ENCODE measurements around the gene SLC6A1. TPM values are rescaled to one million over a fixed set of nuclear protein-coding genes. Genes with fewer than 3 reads are reported as not detected.

Gene SLC6A1
- polyA plus RNA-seq = 1.3 TPM
- long read RNA-seq, donor 1 = 0 reads
- long read RNA-seq, donor 2 = 0 reads
- long read RNA-seq, donor 3 = 0 reads
- long read RNA-seq, donor 4 = 0 reads
- long read RNA-seq, donor 5 = 0 reads
- long read RNA-seq, donor 6, full-length matches to known transcripts = 1 of 1 reads
- long read RNA-seq, donor 6, partial matches to known transcripts = 0 of 1 reads
- long read RNA-seq, donor 6, other reads (novel, unspliced or antisense) = 0 of 1 reads
- long read RNA-seq, donor 7, full-length matches to known transcripts = 2 of 2 reads
- long read RNA-seq, donor 7, partial matches to known transcripts = 0 of 2 reads
- long read RNA-seq, donor 7, other reads (novel, unspliced or antisense) = 0 of 2 reads
- long read RNA-seq, donor 8, full-length matches to known transcripts = 1 of 1 reads
- long read RNA-seq, donor 8, partial matches to known transcripts = 0 of 1 reads
- long read RNA-seq, donor 8, other reads (novel, unspliced or antisense) = 0 of 1 reads
- long read RNA-seq, donor 9 = 0 reads
- long read RNA-seq, donor 10, full-length matches to known transcripts = 1 of 1 reads
- long read RNA-seq, donor 10, partial matches to known transcripts = 0 of 1 reads
- long read RNA-seq, donor 10, other reads (novel, unspliced or antisense) = 0 of 1 reads
- long read RNA-seq, donor 11 = 0 reads

DNA sequence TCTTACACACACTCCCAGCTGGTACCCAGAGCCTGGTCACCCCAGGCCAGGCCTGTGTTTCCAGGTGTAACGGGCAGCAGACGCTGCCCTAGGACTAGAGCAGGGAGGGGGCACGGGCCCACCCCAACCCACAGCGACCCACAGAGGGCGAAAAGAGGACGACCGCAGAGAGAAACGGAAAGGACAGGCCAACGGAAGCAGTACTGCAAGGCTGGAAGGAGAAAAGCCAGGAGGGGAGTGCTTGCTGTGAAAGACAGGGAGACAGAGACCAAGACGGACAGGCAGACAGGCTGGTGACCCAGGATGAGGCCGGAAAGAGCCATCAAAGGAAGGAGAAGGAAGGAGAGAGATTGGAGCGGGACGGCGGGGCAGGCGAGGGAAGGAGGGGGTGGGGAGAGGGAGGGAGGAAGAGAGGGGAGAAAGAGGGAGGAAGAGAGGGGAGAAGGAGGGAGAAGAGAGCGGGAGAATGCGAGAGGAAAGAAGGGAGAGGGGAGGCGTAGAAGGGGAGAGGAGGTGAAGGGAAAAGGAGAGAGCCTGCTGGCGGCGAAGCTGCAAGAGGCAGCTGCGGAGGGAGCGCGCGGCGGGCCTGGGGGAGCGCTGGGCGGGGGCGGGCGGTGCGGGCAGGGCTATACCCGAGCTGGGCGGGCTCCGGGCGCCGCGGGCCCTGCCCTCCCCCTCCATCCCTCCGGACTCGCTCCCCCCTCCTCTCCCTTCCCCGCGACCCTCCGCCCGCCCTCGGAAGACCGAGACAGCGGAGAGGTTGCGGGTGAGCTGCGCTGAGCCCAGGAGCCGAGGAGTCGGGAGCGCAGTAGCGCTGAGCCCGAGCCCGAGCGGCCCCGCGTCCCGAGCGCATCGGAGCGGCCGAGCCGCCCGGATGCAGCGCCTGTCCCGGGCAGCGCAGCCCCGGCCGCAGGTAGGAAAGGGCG is at the start of gene SLC6A1:
Gene SLC6A1 (plus strand): TSS at position 732 of the 926 bp plus-strand sequence. CDS start 24,464 bp downstream, outside the sequence.
- Histone ChIP-seq H3K36me3 (ENCODE audit: control insufficient read depth, insufficient read depth, low read length) (no peaks in the 10 kb centered on the region), H3K27me3 (ENCODE audit: control insufficient read depth, insufficient read depth, low read length) (peaks cover 87% of the 10 kb centered on the region), H3K9me3 (ENCODE audit: control insufficient read depth, low read depth, low read length) (no peaks in the 10 kb centered on the region), H3K27ac (ENCODE audit: low read length) (no peak within 1 kb of the TSS), H3K4me3 (ENCODE audit: low read length) (no peak within 1 kb of the TSS), H3K4me1 (ENCODE audit: control insufficient read depth, insufficient read depth, low read length) (no peaks in the 10 kb centered on the region)
- DNase-seq = peak in 1 of 2 donors; percentile 7
- WGBS (ENCODE audit: insufficient coverage, low lambda C conversion rate) = 7% methylated on average over 3 of the region's 69 CpGs

GRCh38 chr3:10944866-10945265 is 47.7 kb upstream of the SLC6A1 start:
- H3K27me3 ChIP-seq (ENCODE audit: control insufficient read depth, insufficient read depth, low read length) = no peaks in the 10 kb centered on the region
- H3K9me3 ChIP-seq (ENCODE audit: control insufficient read depth, low read depth, low read length) = no peaks in the 10 kb centered on the region
- H3K27ac ChIP-seq (ENCODE audit: low read length) = no peak overlapping the region
- WGBS (ENCODE audit: insufficient coverage, low lambda C conversion rate) = no CpG with 5 or more reads among the region's 8 CpGs
- no peak for DNase-seq
- no peaks in the 10 kb centered on the region for H3K36me3 ChIP-seq (ENCODE audit: control insufficient read depth, insufficient read depth, low read length)
- H3K4me3 ChIP-seq (ENCODE audit: low read length) = no peak overlapping the region
- H3K4me1 ChIP-seq (ENCODE audit: control insufficient read depth, insufficient read depth, low read length) = no peaks in the 10 kb centered on the region

GRCh38 chr3:10945683-10946287 is 46.8 kb upstream of the SLC6A1 start:
- Histone ChIP-seq H3K9me3 (ENCODE audit: control insufficient read depth, low read depth, low read length) (no peaks in the 10 kb centered on the region), H3K4me1 (ENCODE audit: control insufficient read depth, insufficient read depth, low read length) (no peaks in the 10 kb centered on the region), H3K4me3 (ENCODE audit: low read length) (no peak overlapping the region), H3K27me3 (ENCODE audit: control insufficient read depth, insufficient read depth, low read length) (no peaks in the 10 kb centered on the region), H3K27ac (ENCODE audit: low read length) (no peak overlapping the region), H3K36me3 (ENCODE audit: control insufficient read depth, insufficient read depth, low read length) (no peaks in the 10 kb centered on the region)
- DNase-seq = peak; percentile 16 to 19
- no CpG with 5 or more reads among the region's 8 CpGs for WGBS (ENCODE audit: insufficient coverage, low lambda C conversion rate)

- Histone ChIP-seq H3K9me3 (ENCODE audit: control insufficient read depth, low read depth, low read length) (no peaks in the 10 kb centered on the region), H3K27ac (ENCODE audit: low read length) (no peak overlapping the region), H3K36me3 (ENCODE audit: control insufficient read depth, insufficient read depth, low read length) (no peaks in the 10 kb centered on the region), H3K4me1 (ENCODE audit: control insufficient read depth, insufficient read depth, low read length) (no peaks in the 10 kb centered on the region), H3K27me3 (ENCODE audit: control insufficient read depth, insufficient read depth, low read length) (no peaks in the 10 kb centered on the region), H3K4me3 (ENCODE audit: low read length) (no peak overlapping the region)
- WGBS (ENCODE audit: insufficient coverage, low lambda C conversion rate) = 54% methylated on average over 4 of the region's 8 CpGs
- DNase-seq = no peak
These were observed 46.0 kb upstream of the SLC6A1 start for GRCh38 chr3:10946526-10946925.

DNA sequence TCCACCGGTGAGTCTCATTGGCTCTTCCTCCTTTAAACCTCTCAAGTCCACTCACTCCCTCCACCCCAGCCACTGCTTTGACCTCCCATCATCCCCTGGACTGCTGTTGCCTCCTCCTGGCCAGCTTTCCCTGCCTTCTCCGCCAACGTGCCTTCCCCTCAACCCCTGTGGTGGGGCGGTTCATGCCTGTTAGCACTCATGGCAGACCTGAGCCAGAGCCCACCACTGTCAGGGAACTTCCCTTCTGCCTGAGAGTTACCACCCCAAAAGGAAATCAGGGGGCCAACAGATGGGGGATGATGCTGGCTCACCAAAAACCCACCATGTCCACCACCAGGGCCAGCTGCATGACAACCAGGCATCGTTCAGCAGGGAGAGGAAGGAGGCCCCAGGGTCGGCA is 44.2 kb upstream of the SLC6A1 start:
- 80% methylated on average over 1 of the region's 6 CpGs for WGBS (ENCODE audit: insufficient coverage, low lambda C conversion rate)
- Histone ChIP-seq H3K36me3 (ENCODE audit: control insufficient read depth, insufficient read depth, low read length) (no peaks in the 10 kb centered on the region), H3K4me1 (ENCODE audit: control insufficient read depth, insufficient read depth, low read length) (no peaks in the 10 kb centered on the region), H3K27me3 (ENCODE audit: control insufficient read depth, insufficient read depth, low read length) (no peaks in the 10 kb centered on the region), H3K9me3 (ENCODE audit: control insufficient read depth, low read depth, low read length) (no peaks in the 10 kb centered on the region), H3K4me3 (ENCODE audit: low read length) (no peak overlapping the region), H3K27ac (ENCODE audit: low read length) (no peak overlapping the region)
- no peak for DNase-seq

GRCh38 chr3:10949197-10949596 is 43.4 kb upstream of the SLC6A1 start:
- H3K9me3 ChIP-seq (ENCODE audit: control insufficient read depth, low read depth, low read length) = no peaks in the 10 kb centered on the region
- H3K27ac ChIP-seq (ENCODE audit: low read length) = no peak overlapping the region
- H3K4me3 ChIP-seq (ENCODE audit: low read length) = no peak overlapping the region
- DNase-seq = no peak
- no peaks in the 10 kb centered on the region for H3K4me1 ChIP-seq (ENCODE audit: control insufficient read depth, insufficient read depth, low read length)
- H3K36me3 ChIP-seq (ENCODE audit: control insufficient read depth, insufficient read depth, low read length) = no peaks in the 10 kb centered on the region
- no peaks in the 10 kb centered on the region for H3K27me3 ChIP-seq (ENCODE audit: control insufficient read depth, insufficient read depth, low read length)
- WGBS (ENCODE audit: insufficient coverage, low lambda C conversion rate) = no CpG with 5 or more reads among the region's 19 CpGs

DNA sequence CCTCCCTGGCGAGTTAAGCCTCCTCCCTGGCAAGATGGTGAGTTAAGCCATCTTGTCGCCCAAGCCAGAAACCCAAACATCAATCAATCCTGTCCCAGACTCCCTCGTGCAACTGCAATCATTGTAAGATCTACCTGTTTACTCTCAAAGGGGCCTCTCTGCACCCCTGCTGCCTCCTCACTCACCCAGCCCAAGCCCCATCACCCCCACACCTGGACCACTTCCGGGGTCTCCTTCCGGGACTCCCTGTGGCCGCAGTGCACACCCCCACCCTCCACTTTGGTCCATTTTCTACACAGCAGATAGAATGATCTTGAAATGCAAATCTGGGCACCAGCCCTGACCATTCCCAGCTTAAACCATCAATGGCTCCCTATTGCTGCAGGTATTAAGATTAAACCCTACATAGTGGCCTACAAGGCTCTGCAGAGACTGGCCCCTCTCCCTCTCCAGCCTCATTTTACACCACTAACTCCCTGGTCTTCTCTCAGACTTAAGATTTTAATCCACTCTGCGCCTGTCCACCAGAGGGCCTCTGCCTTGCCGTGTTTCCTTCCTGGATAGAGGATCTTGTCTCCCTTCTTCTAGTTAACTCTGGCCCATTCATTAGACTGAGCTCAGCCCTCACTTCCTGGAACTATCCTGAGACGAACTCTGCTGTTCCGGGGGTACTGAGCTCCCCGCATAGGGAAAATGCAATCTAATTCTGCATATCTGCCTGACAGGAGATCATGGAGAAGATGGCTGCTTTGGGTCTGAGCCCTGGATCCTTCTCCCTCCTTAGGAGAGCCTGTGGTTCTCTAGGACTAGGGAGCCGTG is 41.9 kb upstream of the SLC6A1 start:
- Histone ChIP-seq H3K36me3 (ENCODE audit: control insufficient read depth, insufficient read depth, low read length) (no peaks in the 10 kb centered on the region), H3K4me1 (ENCODE audit: control insufficient read depth, insufficient read depth, low read length) (no peaks in the 10 kb centered on the region), H3K9me3 (ENCODE audit: control insufficient read depth, low read depth, low read length) (no peaks in the 10 kb centered on the region), H3K27me3 (ENCODE audit: control insufficient read depth, insufficient read depth, low read length) (no peaks in the 10 kb centered on the region), H3K27ac (ENCODE audit: low read length) (no peak overlapping the region), H3K4me3 (ENCODE audit: low read length) (no peak overlapping the region)
- WGBS (ENCODE audit: insufficient coverage, low lambda C conversion rate) = 14% methylated on average over 1 of the region's 12 CpGs
- no peak for DNase-seq

DNA sequence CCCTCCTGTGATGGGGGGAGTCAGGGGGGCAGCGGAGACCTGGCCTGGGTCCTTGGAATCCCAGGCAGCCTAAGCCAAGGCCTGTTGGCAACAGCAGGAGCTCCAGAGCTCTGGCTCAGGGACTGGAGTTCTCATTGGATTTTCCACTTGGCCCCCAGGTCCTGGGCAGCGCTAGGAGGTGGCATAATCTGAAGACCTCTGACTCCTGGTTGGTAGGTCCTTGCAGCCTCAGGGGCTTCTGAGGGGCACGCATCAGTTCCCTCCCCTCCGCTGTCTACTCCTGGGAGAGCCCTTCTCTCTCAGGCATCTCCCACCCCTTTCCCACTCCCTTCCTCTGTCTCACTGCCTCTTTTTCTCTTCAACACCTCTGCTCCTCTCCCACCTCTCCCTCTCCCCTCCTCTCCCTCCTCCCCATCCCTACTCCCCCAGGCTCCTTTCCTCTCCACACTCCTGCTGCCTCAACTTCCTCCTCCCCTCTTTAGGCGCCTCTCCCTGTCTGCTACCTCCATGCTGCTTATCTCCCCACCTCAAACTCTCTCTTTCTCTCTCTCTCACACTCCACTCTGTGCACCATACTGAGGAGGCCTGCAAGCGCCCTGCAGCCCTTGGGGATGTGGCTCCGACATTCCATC is 41.1 kb upstream of the SLC6A1 start:
- Histone ChIP-seq H3K27me3 (ENCODE audit: control insufficient read depth, insufficient read depth, low read length) (no peaks in the 10 kb centered on the region), H3K27ac (ENCODE audit: low read length) (no peak overlapping the region), H3K9me3 (ENCODE audit: control insufficient read depth, low read depth, low read length) (no peaks in the 10 kb centered on the region), H3K36me3 (ENCODE audit: control insufficient read depth, insufficient read depth, low read length) (no peaks in the 10 kb centered on the region), H3K4me3 (ENCODE audit: low read length) (no peak overlapping the region), H3K4me1 (ENCODE audit: control insufficient read depth, insufficient read depth, low read length) (no peaks in the 10 kb centered on the region)
- no peak for DNase-seq
- WGBS (ENCODE audit: insufficient coverage, low lambda C conversion rate) = 60% methylated on average over 1 of the region's 7 CpGs

DNA sequence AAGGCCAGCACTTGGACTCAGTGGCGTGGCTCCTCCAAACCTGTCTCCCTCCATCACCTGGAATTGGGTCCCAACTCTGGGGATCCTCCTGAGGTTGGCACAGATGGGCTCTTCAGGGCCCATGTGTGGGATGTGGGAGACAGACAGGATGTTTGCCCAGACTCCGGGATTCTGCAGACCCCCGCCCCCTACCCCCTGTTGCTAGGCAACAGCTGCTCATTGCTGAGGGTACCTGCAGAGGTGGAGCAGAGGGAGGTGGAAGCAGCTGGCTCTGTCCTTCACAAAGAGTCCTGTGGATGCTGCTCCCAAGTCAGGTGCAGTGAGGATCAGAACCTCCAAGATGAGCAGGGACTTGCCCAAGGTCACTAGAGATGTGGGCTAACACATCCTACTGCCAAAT is 40.0 kb upstream of the SLC6A1 start:
- WGBS (ENCODE audit: insufficient coverage, low lambda C conversion rate) = no CpG with 5 or more reads among the region's 3 CpGs
- Histone ChIP-seq H3K27ac (ENCODE audit: low read length) (no peak overlapping the region), H3K4me1 (ENCODE audit: control insufficient read depth, insufficient read depth, low read length) (no peaks in the 10 kb centered on the region), H3K4me3 (ENCODE audit: low read length) (no peak overlapping the region), H3K9me3 (ENCODE audit: control insufficient read depth, low read depth, low read length) (no peaks in the 10 kb centered on the region), H3K36me3 (ENCODE audit: control insufficient read depth, insufficient read depth, low read length) (no peaks in the 10 kb centered on the region), H3K27me3 (ENCODE audit: control insufficient read depth, insufficient read depth, low read length) (no peaks in the 10 kb centered on the region)
- no peak for DNase-seq
